A549 (cell line): ENCODE measurements around the gene ERBB2. TPM values are rescaled to one million over a fixed set of nuclear protein-coding genes. Genes with fewer than 3 reads are reported as not detected.

Experiments
- ATAC-seq, 2 experiments: fragments of 200-7000 bp in 1 of 2; fragments of >200 bp in 1 of 2; cut with Nextera tagmentation in 1 of 2; cut with Tn5 transposase in 1 of 2; 3 replicates each; pipeline versions ENCODE4 v1.8.0 to v1.9.1; 2018 to 2020; ENCODE audit warnings: mild to moderate bottlenecking in 1 of 2, moderate library complexity in 1 of 2
- CTCF ChIA-PET: fragments of 300-600 bp; sonication (Branson Sonifier 250); formaldehyde crosslinking; extraction: SDS; loops from one replicate; lab custom pipeline; 2021; ENCODE audit warnings: antibody characterized with exemption, inconsistent platforms; lab: Yijun Ruan, JAX
- POLR2A ChIA-PET: fragments of 350-600 bp; formaldehyde crosslinking; extraction: SDS; loops from one replicate; lab custom pipeline; 2021; ENCODE audit warnings: antibody characterized with exemption, inconsistent platforms; lab: Yijun Ruan, JAX
- DNase-seq, 2 experiments: peaks; one replicate each; pipeline versions ENCODE4 v3.0.0 to v3.0.0-alpha.2; 2011 to 2016; ENCODE audit warnings: low read depth in 1 of 2, low spot score in 1 of 2
- FAIRE-seq: peaks from 2 replicates; lab custom pipeline; 2011; peaks lifted over from hg19 to GRCh38; lab: Jason Lieb, UNC
- H3K27ac ChIP-seq, 2 experiments: fragments of >200 bp; sonication (Bioruptor Twin); formaldehyde crosslinking; 3 replicates each; pipeline ENCODE4 v1.5.1; 2016 to 2017
- H3K4me1 ChIP-seq: fragments of >200 bp; sonication (Bioruptor Twin); formaldehyde crosslinking; 3 replicates; pipeline ENCODE4 v1.6.1; 2016
- H3K4me2 ChIP-seq: fragments of >200 bp; sonication (Bioruptor Twin); formaldehyde crosslinking; 3 replicates; pipeline ENCODE4 v1.6.1; 2016
- H3K4me3 ChIP-seq: fragments of >200 bp; sonication (Bioruptor Twin); formaldehyde crosslinking; 3 replicates; pipeline ENCODE4 v1.5.1; 2016
- H3K9me3 ChIP-seq: fragments of >200 bp; sonication (Bioruptor Twin); formaldehyde crosslinking; 3 replicates; pipeline ENCODE4 v1.6.1; 2016
- CHD2 ChIP-seq: fragments of 150-350 bp; IDR thresholded peaks from 2 replicates; pipeline ENCODE4 v1.6.1; 2014; ENCODE audit warnings: low read length; ENCODE audit not compliant: partially characterized antibody
- CHD4 ChIP-seq: fragments of 200-600 bp; sonication (generic); IDR thresholded peaks from 2 replicates; pipeline ENCODE4 v1.6.1; 2016; ENCODE audit warnings: antibody characterized with exemption, mild to moderate bottlenecking, borderline replicate concordance
- CTCF ChIP-seq: fragments of >200 bp; sonication (Bioruptor Twin); formaldehyde crosslinking; IDR thresholded peaks from 3 replicates; pipeline ENCODE4 v1.5.1; 2016
- EHF ChIP-seq: fragments of 250-450 bp; sonication (Bioruptor Pico); IDR thresholded peaks from 2 replicates; pipeline ENCODE4 v1.5.0; 2020; ENCODE audit warnings: mild to moderate bottlenecking
- ELK1 ChIP-seq: fragments of 150-350 bp; IDR thresholded peaks from 2 replicates; pipeline ENCODE4 v1.6.1; 2014; ENCODE audit warnings: low read depth, mild to moderate bottlenecking, low read length
- ESRRA ChIP-seq: fragments of 150-350 bp; IDR thresholded peaks from 2 replicates; pipeline ENCODE4 v1.6.1; 2014; ENCODE audit warnings: mild to moderate bottlenecking, low read length, borderline replicate concordance
- FOSB ChIP-seq: fragments of 250-450 bp; sonication (Bioruptor Pico); IDR thresholded peaks from 2 replicates; pipeline ENCODE4 v1.5.0; 2020; ENCODE audit warnings: mild to moderate bottlenecking, moderate library complexity
- GATA3 ChIP-seq: IDR thresholded peaks from 2 replicates; pipeline ENCODE4 v1.6.1; 2012; ENCODE audit warnings: borderline replicate concordance
- HEYL ChIP-seq: fragments of 250-450 bp; sonication (Bioruptor Pico); IDR thresholded peaks from 2 replicates; pipeline ENCODE4 v1.8.0; 2021; ENCODE audit warnings: mild to moderate bottlenecking, moderate library complexity
- HMGXB4 ChIP-seq: fragments of 250-450 bp; sonication (Bioruptor Pico); IDR thresholded peaks from 2 replicates; pipeline ENCODE4 v1.5.0; 2021; ENCODE audit warnings: mild to moderate bottlenecking, moderate library complexity, borderline replicate concordance
- JUNB ChIP-seq: fragments of >200 bp; sonication (Bioruptor Twin); formaldehyde crosslinking; IDR thresholded peaks from 2 replicates; pipeline ENCODE4 v1.6.1; 2016
- NFE2L2 ChIP-seq: fragments of 150-350 bp; conservative IDR thresholded peaks from 2 replicates; pipeline ENCODE4 v1.6.1; 2014; ENCODE audit warnings: low read length
- NPAS2 ChIP-seq: fragments of 250-450 bp; sonication (Bioruptor Pico); IDR thresholded peaks from 2 replicates; pipeline ENCODE4 v1.8.0; 2022; ENCODE audit warnings: mild to moderate bottlenecking, moderate library complexity, borderline replicate concordance
- POLR2AphosphoS2 ChIP-seq: conservative IDR thresholded peaks from 2 replicates; pipeline ENCODE4 v1.6.1; 2012; ENCODE audit warnings: low read length, improper control_type of control experiment, inconsistent platforms
- RAD21 ChIP-seq, 2 experiments: fragments of >200 bp in 1 of 2; sonication (Bioruptor Twin) in 1 of 2; formaldehyde crosslinking in 1 of 2; IDR thresholded peaks in 1 of 2; conservative IDR thresholded peaks in 1 of 2; 2 replicates in 1 of 2; 3 replicates in 1 of 2; pipeline ENCODE4 v1.6.1; 2012 to 2018; ENCODE audit warnings: inconsistent platforms in 1 of 2
- RARB ChIP-seq: fragments of 250-450 bp; sonication (Bioruptor Pico); IDR thresholded peaks from 2 replicates; pipeline ENCODE4 v1.8.0; 2021; ENCODE audit warnings: mild to moderate bottlenecking, moderate library complexity
- RCOR1 ChIP-seq: fragments of 150-350 bp; IDR thresholded peaks from 2 replicates; pipeline ENCODE4 v1.6.1; 2014; ENCODE audit warnings: antibody characterized with exemption, low read length, low read depth
- RFX5 ChIP-seq: fragments of 450-650 bp; IDR thresholded peaks from 2 replicates; pipeline ENCODE4 v1.7.1; 2014; ENCODE audit warnings: antibody characterized with exemption, mild to moderate bottlenecking, moderate library complexity
- WGBS: methylation state at CpG from one replicate; pipeline ENCODE4 v1.1.6; 2017; ENCODE audit errors: missing lambda C conversion rate; 5-methylcytosine and 5-hydroxymethylcytosine counted together
- polyA plus RNA-seq, 4 experiments: library from polyadenylated mRNA; depleted of rRNA in 3 of 4; stranded (reverse); fragments of >200 nt; fragmentation: RNase III in 1 of 4; extraction: RNeasy Plus Mini Kit Qiagen cat#74134 plus additional on column Dnase treatment in 1 of 4; gene quantifications; 2 replicates in 3 of 4; 3 replicates in 1 of 4; pipeline ENCODE4 v1.2.3, GENCODE V29; 2011 to 2017
- TF ChIP-seq, protein P1 (sequence below): IDR thresholded peaks from 2 replicates; pipeline ENCODE4 v1.6.1; 2012
- TF ChIP-seq, protein P2 (sequence below): fragments of >200 bp; sonication (Bioruptor Twin); formaldehyde crosslinking; IDR thresholded peaks from 3 replicates; pipeline ENCODE4 v1.6.1; 2016
- TF ChIP-seq, protein P3 (sequence below): fragments of 250-450 bp; sonication (Bioruptor Pico); IDR thresholded peaks from 2 replicates; pipeline ENCODE4 v1.5.0; 2020; ENCODE audit warnings: low read depth, mild to moderate bottlenecking, moderate library complexity

Gene ERBB2
- polyA plus RNA-seq, 2 of the 4 experiments (the other 2 are of a cell fraction): 22.4 to 32.0 TPM

DNA sequence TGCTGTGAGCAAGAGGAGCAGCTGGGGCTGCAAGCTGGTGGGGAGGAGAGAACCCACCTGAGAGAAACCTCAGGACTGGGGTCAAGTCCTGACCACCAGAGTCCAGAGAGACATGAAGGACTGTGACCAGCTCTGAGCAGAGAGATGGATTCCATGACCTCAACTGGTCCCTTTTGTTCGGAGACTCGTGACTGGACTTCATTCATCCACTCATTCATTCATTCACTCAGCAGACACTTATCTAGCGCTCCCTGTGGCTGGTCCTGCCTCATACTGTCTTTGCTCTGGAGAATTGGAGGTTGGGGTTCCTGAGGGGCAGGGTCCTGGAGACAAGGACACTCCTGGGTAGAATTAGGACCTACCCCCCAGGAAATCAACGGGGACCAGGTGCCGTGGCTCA lies 4.0 kb downstream of the ERBB2 start:
- peak overlapping the region; percentile 81 for H3K4me2 ChIP-seq
- H3K4me1 ChIP-seq: peaks cover 65% of the 10 kb centered on the region
- ATAC-seq: no peak
- WGBS: 95% methylated on average over 5 of the region's 5 CpGs
- no peak for DNase-seq
- H3K4me3 ChIP-seq: no peak overlapping the region
- H3K27ac ChIP-seq: peak overlapping the region; percentile 39 to 49
- H3K9me3 ChIP-seq: no peaks in the 10 kb centered on the region
- TF ChIP-seq EHF (CRISPR knock-in tag) (no peak), NFE2L2 (no peak), CTCF (no peak), FOSB (CRISPR knock-in tag) (no peak), RCOR1 (no peak), RFX5 (no peak), CHD4 (no peak), ELK1 (no peak), POLR2AphosphoS2 (no peak), HMGXB4 (no peak), NPAS2 (CRISPR knock-in tag) (no peak), ESRRA (no peak), RAD21 (conservative IDR thresholded peaks at IDR 0.05 in 1 of 2, IDR thresholded peaks at IDR 0.05 in 1 of 2) (no peak), CHD2 (no peak)
- TF ChIP-seq, protein P1, sequence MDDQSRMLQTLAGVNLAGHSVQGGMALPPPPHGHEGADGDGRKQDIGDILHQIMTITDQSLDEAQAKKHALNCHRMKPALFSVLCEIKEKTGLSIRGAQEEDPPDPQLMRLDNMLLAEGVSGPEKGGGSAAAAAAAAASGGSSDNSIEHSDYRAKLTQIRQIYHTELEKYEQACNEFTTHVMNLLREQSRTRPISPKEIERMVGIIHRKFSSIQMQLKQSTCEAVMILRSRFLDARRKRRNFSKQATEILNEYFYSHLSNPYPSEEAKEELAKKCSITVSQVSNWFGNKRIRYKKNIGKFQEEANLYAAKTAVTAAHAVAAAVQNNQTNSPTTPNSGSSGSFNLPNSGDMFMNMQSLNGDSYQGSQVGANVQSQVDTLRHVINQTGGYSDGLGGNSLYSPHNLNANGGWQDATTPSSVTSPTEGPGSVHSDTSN: no peak
- FAIRE-seq: no peak
- ChIA-PET CTCF (interaction anchor here (0.6 to 50.7 kb wide), 7 partner anchors 11 to 66 kb away, joined by 3 to 1391 read pairs (median 4); partner anchors contain the start of genes MIEN1, PGAP3, PNMT and PPP1R1B), POLR2A (interaction anchor here (1.0 kb wide), 1 partner anchor 26 kb away, joined by 4 read pairs; the partner anchor contains the start of gene MIEN1)

GRCh38 chr17:39704821-39705551 lies 5.1 kb downstream of the ERBB2 start:
- ChIA-PET POLR2A (no interaction called here), CTCF (interaction anchor here (0.9 to 50.7 kb wide), 7 partner anchors 12 to 68 kb away, joined by 3 to 1391 read pairs (median 7); partner anchors contain the start of genes MIEN1, PGAP3, PPP1R1B and STARD3)
- DNase-seq (peak; percentile 38 to 40), ATAC-seq (no peak), FAIRE-seq (no peak)
- peaks cover 59% of the 10 kb centered on the region for H3K4me1 ChIP-seq
- no peak overlapping the region for H3K4me3 ChIP-seq
- no peaks in the 10 kb centered on the region for H3K9me3 ChIP-seq
- WGBS: 85% methylated on average over 9 of the region's 11 CpGs
- peak overlapping the region; percentile 3; the same call in 1 of the 3 replicates for H3K4me2 ChIP-seq
- TF ChIP-seq, protein P2, sequence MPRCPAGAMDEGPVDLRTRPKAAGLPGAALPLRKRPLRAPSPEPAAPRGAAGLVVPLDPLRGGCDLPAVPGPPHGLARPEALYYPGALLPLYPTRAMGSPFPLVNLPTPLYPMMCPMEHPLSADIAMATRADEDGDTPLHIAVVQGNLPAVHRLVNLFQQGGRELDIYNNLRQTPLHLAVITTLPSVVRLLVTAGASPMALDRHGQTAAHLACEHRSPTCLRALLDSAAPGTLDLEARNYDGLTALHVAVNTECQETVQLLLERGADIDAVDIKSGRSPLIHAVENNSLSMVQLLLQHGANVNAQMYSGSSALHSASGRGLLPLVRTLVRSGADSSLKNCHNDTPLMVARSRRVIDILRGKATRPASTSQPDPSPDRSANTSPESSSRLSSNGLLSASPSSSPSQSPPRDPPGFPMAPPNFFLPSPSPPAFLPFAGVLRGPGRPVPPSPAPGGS: no peak
- TF ChIP-seq HEYL (CRISPR knock-in tag) (no peak), GATA3 (no peak), RARB (no peak), JUNB (no peak), RAD21 (conservative IDR thresholded peaks at IDR 0.05 in 1 of 2, IDR thresholded peaks at IDR 0.05 in 1 of 2) (no peak)
- TF ChIP-seq, protein P3, sequence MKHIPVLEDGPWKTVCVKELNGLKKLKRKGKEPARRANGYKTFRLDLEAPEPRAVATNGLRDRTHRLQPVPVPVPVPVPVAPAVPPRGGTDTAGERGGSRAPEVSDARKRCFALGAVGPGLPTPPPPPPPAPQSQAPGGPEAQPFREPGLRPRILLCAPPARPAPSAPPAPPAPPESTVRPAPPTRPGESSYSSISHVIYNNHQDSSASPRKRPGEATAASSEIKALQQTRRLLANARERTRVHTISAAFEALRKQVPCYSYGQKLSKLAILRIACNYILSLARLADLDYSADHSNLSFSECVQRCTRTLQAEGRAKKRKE (CRISPR knock-in tag): no peak
- TF ChIP-seq, all 56 proteins: peak for 0
- peak overlapping the region in 1 of 2 experiments; percentile 24; a peak in 1 of 6 replicates for H3K27ac ChIP-seq
